Ishikawa (cell line): ENCODE data around the gene PDE4B.

Source experiments
- CEBPB ChIP-seq: IDR thresholded peaks from 2 replicates; pipeline ENCODE4 v1.6.1; 2012
- CREB1 ChIP-seq: IDR thresholded peaks from 2 replicates; pipeline ENCODE4 v1.6.1; 2012; ENCODE audit warnings: low read depth
- EGR1 ChIP-seq: IDR thresholded peaks from 2 replicates; pipeline ENCODE4 v1.6.1; 2012
- EP300 ChIP-seq: IDR thresholded peaks from 2 replicates; pipeline ENCODE4 v1.6.1; 2012; ENCODE audit warnings: borderline replicate concordance
- FOXM1 ChIP-seq: IDR thresholded peaks from 2 replicates; pipeline ENCODE4 v1.6.1; 2012; ENCODE audit warnings: low read depth, borderline replicate concordance
- NFIC ChIP-seq: IDR thresholded peaks from 2 replicates; pipeline ENCODE4 v1.6.1; 2012
- RAD21 ChIP-seq: IDR thresholded peaks from 2 replicates; pipeline ENCODE4 v1.6.1; 2012; ENCODE audit warnings: low read depth
- TAF1 ChIP-seq: IDR thresholded peaks from 2 replicates; pipeline ENCODE4 v1.6.1; 2012; ENCODE audit warnings: low read depth, mild to moderate bottlenecking
- TCF12 ChIP-seq: IDR thresholded peaks from 2 replicates; pipeline ENCODE4 v1.6.1; 2012; ENCODE audit warnings: low read depth
- TEAD4 ChIP-seq: IDR thresholded peaks from 2 replicates; pipeline ENCODE4 v1.6.1; 2012
- YY1 ChIP-seq: IDR thresholded peaks from 2 replicates; pipeline ENCODE4 v1.6.1; 2012; ENCODE audit warnings: low read depth
- ZBTB7A ChIP-seq: IDR thresholded peaks from 2 replicates; pipeline ENCODE4 v1.6.1; 2012; ENCODE audit warnings: low read depth
- TF ChIP-seq, protein P1 (sequence below): IDR thresholded peaks from 2 replicates; pipeline ENCODE4 v1.6.1; 2012; ENCODE audit warnings: low read depth, mild to moderate bottlenecking
- TF ChIP-seq, protein P2 (sequence below): IDR thresholded peaks from 2 replicates; pipeline ENCODE4 v1.6.1; 2012
- TF ChIP-seq, protein P3 (sequence below): IDR thresholded peaks from 2 replicates; pipeline ENCODE4 v1.6.1; 2012

Gene PDE4B

GRCh38 chr1:66035616-66036245 lies 243.0 kb downstream of the PDE4B start:
- no peak for TF ChIP-seq RAD21
- TF ChIP-seq EP300: no peak
- TF ChIP-seq YY1: no peak

DNA sequence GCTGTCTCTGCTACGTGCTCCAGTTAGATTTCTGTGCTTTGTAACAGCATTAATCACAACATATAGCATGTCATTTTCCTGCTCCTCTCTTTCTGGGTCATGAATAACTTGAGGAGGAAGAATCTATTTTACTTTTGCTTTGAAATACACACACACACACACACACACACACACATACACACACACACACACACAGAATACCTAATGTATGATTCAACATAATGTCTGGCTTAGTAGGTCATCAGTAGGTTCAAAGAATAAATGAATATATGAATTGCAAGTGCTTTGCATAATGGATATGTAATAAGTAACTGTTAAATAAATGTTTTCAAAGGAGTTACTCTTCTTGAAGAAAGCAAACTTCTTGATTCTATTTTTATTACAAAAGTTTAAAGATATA lies 249.0 kb downstream of the PDE4B start:
- TF ChIP-seq RAD21 (no peak), EGR1 (no peak), EP300 (no peak), ZBTB7A (no peak), TCF12 (no peak), NFIC (no peak), TEAD4 (no peak), TAF1 (no peak)
- TF ChIP-seq, protein P1, sequence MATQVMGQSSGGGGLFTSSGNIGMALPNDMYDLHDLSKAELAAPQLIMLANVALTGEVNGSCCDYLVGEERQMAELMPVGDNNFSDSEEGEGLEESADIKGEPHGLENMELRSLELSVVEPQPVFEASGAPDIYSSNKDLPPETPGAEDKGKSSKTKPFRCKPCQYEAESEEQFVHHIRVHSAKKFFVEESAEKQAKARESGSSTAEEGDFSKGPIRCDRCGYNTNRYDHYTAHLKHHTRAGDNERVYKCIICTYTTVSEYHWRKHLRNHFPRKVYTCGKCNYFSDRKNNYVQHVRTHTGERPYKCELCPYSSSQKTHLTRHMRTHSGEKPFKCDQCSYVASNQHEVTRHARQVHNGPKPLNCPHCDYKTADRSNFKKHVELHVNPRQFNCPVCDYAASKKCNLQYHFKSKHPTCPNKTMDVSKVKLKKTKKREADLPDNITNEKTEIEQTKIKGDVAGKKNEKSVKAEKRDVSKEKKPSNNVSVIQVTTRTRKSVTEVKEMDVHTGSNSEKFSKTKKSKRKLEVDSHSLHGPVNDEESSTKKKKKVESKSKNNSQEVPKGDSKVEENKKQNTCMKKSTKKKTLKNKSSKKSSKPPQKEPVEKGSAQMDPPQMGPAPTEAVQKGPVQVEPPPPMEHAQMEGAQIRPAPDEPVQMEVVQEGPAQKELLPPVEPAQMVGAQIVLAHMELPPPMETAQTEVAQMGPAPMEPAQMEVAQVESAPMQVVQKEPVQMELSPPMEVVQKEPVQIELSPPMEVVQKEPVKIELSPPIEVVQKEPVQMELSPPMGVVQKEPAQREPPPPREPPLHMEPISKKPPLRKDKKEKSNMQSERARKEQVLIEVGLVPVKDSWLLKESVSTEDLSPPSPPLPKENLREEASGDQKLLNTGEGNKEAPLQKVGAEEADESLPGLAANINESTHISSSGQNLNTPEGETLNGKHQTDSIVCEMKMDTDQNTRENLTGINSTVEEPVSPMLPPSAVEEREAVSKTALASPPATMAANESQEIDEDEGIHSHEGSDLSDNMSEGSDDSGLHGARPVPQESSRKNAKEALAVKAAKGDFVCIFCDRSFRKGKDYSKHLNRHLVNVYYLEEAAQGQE: no peak
- TF ChIP-seq, protein P2, sequence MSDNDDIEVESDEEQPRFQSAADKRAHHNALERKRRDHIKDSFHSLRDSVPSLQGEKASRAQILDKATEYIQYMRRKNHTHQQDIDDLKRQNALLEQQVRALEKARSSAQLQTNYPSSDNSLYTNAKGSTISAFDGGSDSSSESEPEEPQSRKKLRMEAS: no peak

- TF ChIP-seq YY1 (no peak), TCF12 (no peak)
Measured at GRCh38 chr1:66043186-66043585, 250.5 kb downstream of the PDE4B start.

DNA sequence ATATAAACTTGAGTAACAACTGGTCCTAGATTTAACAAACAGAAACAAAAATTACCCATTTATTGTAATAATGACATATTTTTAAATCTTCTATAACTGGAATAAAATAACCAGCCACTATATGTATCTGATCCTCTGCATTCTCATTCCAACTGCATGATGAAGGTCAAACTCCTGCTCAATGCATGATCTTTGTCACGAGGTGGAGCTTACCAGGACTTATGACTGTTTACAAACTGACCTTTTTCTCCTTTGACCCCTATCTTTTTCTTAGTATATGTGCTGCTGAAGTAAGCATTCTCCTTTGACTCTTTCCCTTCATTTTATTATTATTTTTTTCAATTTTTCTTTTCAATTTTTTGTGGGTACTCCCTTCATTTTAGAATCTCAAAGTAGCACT lies 252.2 kb downstream of the PDE4B start:
- TF ChIP-seq TCF12: no peak
- TF ChIP-seq YY1: no peak
- no peak for TF ChIP-seq CREB1
- TF ChIP-seq, protein P3, sequence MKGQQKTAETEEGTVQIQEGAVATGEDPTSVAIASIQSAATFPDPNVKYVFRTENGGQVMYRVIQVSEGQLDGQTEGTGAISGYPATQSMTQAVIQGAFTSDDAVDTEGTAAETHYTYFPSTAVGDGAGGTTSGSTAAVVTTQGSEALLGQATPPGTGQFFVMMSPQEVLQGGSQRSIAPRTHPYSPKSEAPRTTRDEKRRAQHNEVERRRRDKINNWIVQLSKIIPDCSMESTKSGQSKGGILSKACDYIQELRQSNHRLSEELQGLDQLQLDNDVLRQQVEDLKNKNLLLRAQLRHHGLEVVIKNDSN: no peak
- no peak for TF ChIP-seq NFIC
- no peak for TF ChIP-seq ZBTB7A
- TF ChIP-seq EGR1: no peak
- TF ChIP-seq CEBPB: no peak
- TF ChIP-seq RAD21: no peak
- TF ChIP-seq TEAD4: no peak
- TF ChIP-seq, protein P1: no peak
- no peak for TF ChIP-seq TAF1
- TF ChIP-seq EP300: no peak

DNA sequence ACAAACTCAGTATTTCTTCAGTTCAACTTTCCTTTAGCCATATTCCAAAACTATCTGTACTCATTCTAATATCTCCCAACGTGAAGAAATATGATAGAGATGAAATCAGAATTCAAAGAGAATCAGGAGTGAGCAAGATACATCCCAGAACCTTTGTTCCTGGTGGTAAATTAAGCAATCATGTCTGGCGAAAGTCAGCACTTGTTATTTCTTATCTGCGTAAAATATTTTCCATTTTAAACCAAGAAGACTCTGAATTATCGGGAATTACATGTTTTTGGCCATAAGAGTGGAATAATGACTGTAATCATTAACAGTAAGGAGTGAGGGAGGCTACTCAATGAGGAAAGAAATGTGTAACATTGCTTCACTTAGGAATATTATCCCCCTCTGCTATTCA lies 253.7 kb downstream of the PDE4B start:
- TF ChIP-seq, protein P1: no peak
- TF ChIP-seq FOXM1 (no peak), CREB1 (no peak), EP300 (no peak), NFIC (no peak)
- TF ChIP-seq, protein P3: no peak

DNA sequence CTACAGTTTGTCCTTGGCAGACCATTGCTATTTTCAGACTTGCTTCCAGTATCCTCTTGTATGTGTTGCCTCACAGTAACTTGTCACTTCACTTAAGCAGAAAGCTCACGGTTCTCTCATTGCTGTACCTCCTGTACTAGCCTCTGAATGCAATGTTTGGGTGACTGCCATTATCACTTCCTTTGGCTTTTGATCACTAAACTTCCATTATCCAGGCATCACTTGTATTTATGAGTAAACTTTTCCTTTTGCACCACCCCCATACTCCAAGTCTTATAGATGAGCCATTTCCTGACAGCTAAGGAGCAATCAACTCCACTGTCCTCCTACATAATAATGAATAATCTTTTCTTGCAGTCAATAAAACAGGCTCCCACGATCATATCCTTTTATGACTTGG lies 255.3 kb downstream of the PDE4B start:
- no peak for TF ChIP-seq TEAD4
- no peak for TF ChIP-seq EGR1
- TF ChIP-seq RAD21: no peak
- no peak for TF ChIP-seq EP300
- TF ChIP-seq, protein P1: no peak
- no peak for TF ChIP-seq NFIC
- no peak for TF ChIP-seq TAF1
- no peak for TF ChIP-seq CREB1
- TF ChIP-seq, protein P3: no peak
- TF ChIP-seq FOXM1: no peak
- no peak for TF ChIP-seq ZBTB7A
- no peak for TF ChIP-seq TCF12
- TF ChIP-seq CEBPB: no peak
